Activated T-helper 17 cell treated with anti-CD3 and anti-CD28 coated beads, Interleukin-2, amount 50 U/mL, for 72 hours (primary cell): ENCODE results near the gene ACOXL. TPM values are rescaled to one million over a fixed set of nuclear protein-coding genes. Genes with fewer than 3 reads are reported as not detected.
"Not testable (repeated sequence)": the region's sequence is repeated elsewhere in the genome, so short reads cannot be mapped to it uniquely, and the experiment has no call there.

Experiments
- ATAC-seq: fragments of 150-1000 bp; cut with Tn5 transposase; replicated peaks from 2 replicates; pipeline ENCODE4 v1.10.0; 2021; ENCODE audit warnings: mild to moderate bottlenecking, moderate library complexity
- H3K27ac Mint-ChIP-seq: one replicate; pipeline ENCODE4 v1.8.0; 2022; ENCODE audit warnings: mixed read lengths
- H3K27me3 Mint-ChIP-seq: one replicate; pipeline ENCODE4 v1.8.0; 2022; ENCODE audit warnings: mixed read lengths
- H3K36me3 Mint-ChIP-seq: one replicate; pipeline ENCODE4 v1.8.0; 2022; ENCODE audit warnings: low read depth, mild to moderate bottlenecking, mixed read lengths
- H3K4me1 Mint-ChIP-seq: one replicate; pipeline ENCODE4 v1.8.0; 2022; ENCODE audit warnings: mixed read lengths
- H3K4me3 Mint-ChIP-seq: one replicate; pipeline ENCODE4 v1.8.0; 2022; ENCODE audit warnings: mild to moderate bottlenecking, mixed read lengths
- H3K9me3 Mint-ChIP-seq: one replicate; pipeline ENCODE4 v1.8.0; 2022; ENCODE audit warnings: mixed read lengths
- total RNA-seq, 2 donors: library from RNA; stranded (reverse); gene quantifications; one replicate each; pipeline ENCODE4 v1.2.3, GENCODE V29; 2022

Gene ACOXL
- total RNA-seq, 2 donors from 2014 or later: 0.34 TPM; not detected in 1

GRCh38 chr2:110852541-110853263 lies 120.3 kb downstream of the ACOXL start:
- Mint-ChIP-seq H3K4me1 (peaks cover 32% of the 10 kb centered on the region), H3K27ac (peak overlapping the region; percentile 30), H3K9me3 (no peaks in the 10 kb centered on the region), H3K36me3 (no peaks in the 10 kb centered on the region), H3K27me3 (peaks cover 10% of the 10 kb centered on the region), H3K4me3 (peak overlapping the region; percentile 44)
- peak; percentile 79 for ATAC-seq

- H3K36me3 Mint-ChIP-seq: no peaks in the 10 kb centered on the region
- H3K9me3 Mint-ChIP-seq: no peaks in the 10 kb centered on the region
- H3K27me3 Mint-ChIP-seq: peaks cover 10% of the 10 kb centered on the region
- no peak overlapping the region for H3K27ac Mint-ChIP-seq
- peak overlapping the region; percentile 44 for H3K4me3 Mint-ChIP-seq
- ATAC-seq: peak; percentile 38
- peaks cover 35% of the 10 kb centered on the region for H3K4me1 Mint-ChIP-seq
Observed at GRCh38 chr2:110853516-110853915, 121.1 kb downstream of the ACOXL start.

- Mint-ChIP-seq H3K27me3 (peaks cover 10% of the 10 kb centered on the region), H3K9me3 (no peaks in the 10 kb centered on the region), H3K4me3 (no peak overlapping the region), H3K36me3 (no peaks in the 10 kb centered on the region), H3K4me1 (peaks cover 36% of the 10 kb centered on the region), H3K27ac (no peak overlapping the region)
- ATAC-seq: no peak
Observed at GRCh38 chr2:110853948-110854347, 121.6 kb downstream of the ACOXL start.

GRCh38 chr2:110854355-110855081 lies 122.1 kb downstream of the ACOXL start:
- Mint-ChIP-seq H3K4me1 (peaks cover 39% of the 10 kb centered on the region), H3K36me3 (no peaks in the 10 kb centered on the region), H3K27ac (no peak overlapping the region), H3K27me3 (peaks cover 14% of the 10 kb centered on the region), H3K4me3 (no peak overlapping the region), H3K9me3 (no peaks in the 10 kb centered on the region)
- ATAC-seq: no peak

GRCh38 chr2:110855841-110856240 lies 123.5 kb downstream of the ACOXL start:
- not testable (repeated sequence) for H3K36me3 Mint-ChIP-seq, H3K4me3 Mint-ChIP-seq, ATAC-seq, H3K27ac Mint-ChIP-seq, H3K9me3 Mint-ChIP-seq
- H3K4me1 Mint-ChIP-seq: peaks cover 41% of the 10 kb centered on the region
- H3K27me3 Mint-ChIP-seq: peaks cover 19% of the 10 kb centered on the region

GRCh38 chr2:110858135-110858725 lies 125.9 kb downstream of the ACOXL start:
- Mint-ChIP-seq H3K9me3 (no peaks in the 10 kb centered on the region), H3K27me3 (peaks cover 19% of the 10 kb centered on the region), H3K36me3 (no peaks in the 10 kb centered on the region), H3K4me3 (peak overlapping the region; percentile 58), H3K27ac (peak overlapping the region; percentile 39), H3K4me1 (peaks cover 31% of the 10 kb centered on the region)
- ATAC-seq: peak; percentile 95

GRCh38 chr2:110858993-110859701 lies 126.8 kb downstream of the ACOXL start:
- Mint-ChIP-seq H3K27me3 (peaks cover 23% of the 10 kb centered on the region), H3K36me3 (no peaks in the 10 kb centered on the region), H3K4me3 (peak overlapping the region; percentile 58), H3K27ac (peak overlapping the region; percentile 39), H3K4me1 (peaks cover 22% of the 10 kb centered on the region), H3K9me3 (no peaks in the 10 kb centered on the region)
- ATAC-seq: peak; percentile 20

GRCh38 chr2:110860630-110861029 lies 128.3 kb downstream of the ACOXL start:
- H3K27ac Mint-ChIP-seq: no peak overlapping the region
- peaks cover 29% of the 10 kb centered on the region for H3K4me1 Mint-ChIP-seq
- H3K36me3 Mint-ChIP-seq: no peaks in the 10 kb centered on the region
- no peak for ATAC-seq
- H3K4me3 Mint-ChIP-seq: no peak overlapping the region
- peaks cover 23% of the 10 kb centered on the region for H3K27me3 Mint-ChIP-seq
- H3K9me3 Mint-ChIP-seq: no peaks in the 10 kb centered on the region

- peaks cover 19% of the 10 kb centered on the region for H3K27me3 Mint-ChIP-seq
- peaks cover 39% of the 10 kb centered on the region for H3K4me1 Mint-ChIP-seq
- no peaks in the 10 kb centered on the region for H3K9me3 Mint-ChIP-seq
- ATAC-seq: no peak
- H3K4me3 Mint-ChIP-seq: no peak overlapping the region
- no peaks in the 10 kb centered on the region for H3K36me3 Mint-ChIP-seq
- no peak overlapping the region for H3K27ac Mint-ChIP-seq
Observed at GRCh38 chr2:110861616-110862260, 129.4 kb downstream of the ACOXL start.

GRCh38 chr2:110863726-110864125 lies 131.4 kb downstream of the ACOXL start:
- H3K4me1 Mint-ChIP-seq: peaks cover 39% of the 10 kb centered on the region
- no peak overlapping the region for H3K27ac Mint-ChIP-seq
- no peaks in the 10 kb centered on the region for H3K9me3 Mint-ChIP-seq
- H3K27me3 Mint-ChIP-seq: peaks cover 21% of the 10 kb centered on the region
- no peak for ATAC-seq
- H3K4me3 Mint-ChIP-seq: no peak overlapping the region
- no peaks in the 10 kb centered on the region for H3K36me3 Mint-ChIP-seq

- Mint-ChIP-seq H3K4me1 (peaks cover 34% of the 10 kb centered on the region), H3K27me3 (peaks cover 17% of the 10 kb centered on the region), H3K4me3 (no peak overlapping the region), H3K9me3 (no peaks in the 10 kb centered on the region), H3K36me3 (no peaks in the 10 kb centered on the region), H3K27ac (no peak overlapping the region)
- no peak for ATAC-seq
Observed at GRCh38 chr2:110864176-110864575, 131.8 kb downstream of the ACOXL start.

GRCh38 chr2:110864731-110865130 lies 132.4 kb downstream of the ACOXL start:
- Mint-ChIP-seq H3K36me3 (no peaks in the 10 kb centered on the region), H3K9me3 (no peaks in the 10 kb centered on the region), H3K27me3 (peaks cover 14% of the 10 kb centered on the region), H3K27ac (no peak overlapping the region), H3K4me1 (peaks cover 30% of the 10 kb centered on the region), H3K4me3 (peak overlapping the region; percentile 53)
- no peak for ATAC-seq

GRCh38 chr2:110865188-110865587 lies 132.8 kb downstream of the ACOXL start:
- ATAC-seq: peak; percentile 74
- peak overlapping the region; percentile 53 for H3K4me3 Mint-ChIP-seq
- no peaks in the 10 kb centered on the region for H3K36me3 Mint-ChIP-seq
- H3K27ac Mint-ChIP-seq: no peak overlapping the region
- H3K9me3 Mint-ChIP-seq: no peaks in the 10 kb centered on the region
- H3K27me3 Mint-ChIP-seq: peaks cover 14% of the 10 kb centered on the region
- peaks cover 30% of the 10 kb centered on the region for H3K4me1 Mint-ChIP-seq

- H3K9me3 Mint-ChIP-seq: no peaks in the 10 kb centered on the region
- H3K27ac Mint-ChIP-seq: peak overlapping the region; percentile 73
- H3K4me1 Mint-ChIP-seq: peaks cover 26% of the 10 kb centered on the region
- peaks cover 8% of the 10 kb centered on the region for H3K27me3 Mint-ChIP-seq
- H3K4me3 Mint-ChIP-seq: peak overlapping the region; percentile 53
- H3K36me3 Mint-ChIP-seq: no peaks in the 10 kb centered on the region
- ATAC-seq: peak; percentile 38
Observed at GRCh38 chr2:110866045-110866444, 133.7 kb downstream of the ACOXL start.
